HG03025 (cell line): ENCODE measurements around the gene AMIGO3.
A peak's percentile ranks its signal among the peaks of the same experiment; 100 is the strongest.
"Not testable (repeated sequence)": the region's sequence is repeated elsewhere in the genome, so short reads cannot be mapped to it uniquely, and the experiment has no call there.

Experiments used
- ATAC-seq: cut with Tn5 transposase; IDR thresholded peaks from one replicate; pipeline ENCODE4 v1.9.1; 2021; ENCODE audit warnings: mild to moderate bottlenecking, moderate library complexity; ENCODE audit not compliant: unreplicated experiment, low FRiP score

AMIGO3 gene

DNA sequence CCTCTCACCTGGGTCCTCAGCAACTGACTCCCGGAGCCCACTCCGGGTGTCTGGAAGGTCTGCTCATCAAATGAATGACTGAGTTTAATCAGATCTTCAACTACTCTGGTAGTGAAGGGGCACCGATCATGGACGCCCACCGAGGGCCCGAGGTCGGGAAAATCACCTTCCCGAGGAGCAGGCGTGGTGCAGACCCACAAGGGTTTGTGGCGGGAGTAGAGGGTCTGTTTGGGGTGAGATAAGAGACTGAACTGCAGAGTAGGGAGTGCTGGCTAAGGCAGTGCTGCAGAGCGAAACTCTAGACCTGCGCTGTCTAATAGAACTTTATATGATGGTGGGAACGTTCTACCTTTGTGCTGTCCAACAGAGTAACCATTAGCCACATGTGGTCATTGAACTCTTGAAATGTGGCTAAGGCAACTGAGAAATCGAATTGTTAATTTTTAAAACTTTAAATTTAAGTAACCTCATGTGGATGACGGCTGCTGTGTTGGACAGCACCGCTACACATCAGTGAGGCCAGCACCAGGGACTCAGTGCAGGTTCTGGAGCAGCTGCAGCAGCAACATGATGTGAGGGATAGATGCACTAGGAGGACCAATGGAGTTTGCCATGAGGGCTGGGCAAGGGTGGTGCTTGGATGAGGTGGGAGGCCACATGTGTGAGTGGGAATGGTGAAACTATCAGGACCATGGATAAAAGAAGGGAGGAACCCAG is 29.4 kb downstream of the AMIGO3 start:
- not testable (repeated sequence) for ATAC-seq

DNA sequence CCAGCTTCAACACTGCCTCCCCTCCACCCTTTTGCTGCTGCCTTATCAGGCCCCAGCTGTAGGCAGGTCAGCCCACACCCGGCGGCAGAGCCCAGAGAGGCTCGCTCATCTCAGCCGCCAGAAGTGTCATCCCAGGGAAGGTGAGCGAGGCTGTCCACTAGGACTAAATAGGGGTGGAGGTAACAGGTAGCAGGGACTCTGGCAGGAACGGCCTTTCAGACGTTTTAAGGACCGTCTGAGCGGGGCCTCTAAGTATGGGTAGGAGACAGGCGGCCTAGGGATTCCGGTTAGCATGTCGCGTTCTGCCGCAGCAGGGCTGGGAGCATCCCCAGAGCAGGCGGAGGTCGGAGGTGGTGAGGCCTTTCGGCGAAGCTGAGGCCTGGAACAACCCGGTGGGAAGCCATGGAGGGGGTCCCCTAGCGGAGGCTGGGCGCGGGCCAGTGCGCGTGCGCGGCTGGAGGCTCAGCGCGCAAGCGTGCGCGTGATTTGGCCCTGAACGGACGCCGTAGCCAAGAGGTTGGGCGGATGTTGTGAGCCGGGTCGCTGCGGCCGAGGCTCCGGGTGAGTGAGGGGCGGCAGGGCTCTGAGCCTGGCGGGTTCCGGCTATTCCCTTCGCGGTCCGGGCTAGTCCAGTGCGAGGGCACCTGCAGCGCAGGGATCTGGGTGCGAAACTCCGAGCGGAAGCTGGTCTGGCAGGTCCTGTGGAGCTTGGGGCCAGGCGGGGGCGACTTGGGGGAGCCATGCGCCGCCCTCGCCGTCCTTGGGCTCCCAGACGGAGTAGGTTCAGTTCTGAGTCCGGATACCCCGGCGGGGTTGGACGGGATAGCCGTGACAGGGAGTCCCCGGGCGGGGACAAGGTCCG is 30.2 kb downstream of the AMIGO3 start, which contains the start of the genes MST1 and RNF123:
Gene MST1 (minus strand): TSS at position 429 of the 862 bp plus-strand sequence. CDS start 783 bp downstream, outside the sequence.
Gene RNF123 (plus strand): TSS at position 512 of the 862 bp plus-strand sequence. CDS start 1,609 bp downstream, outside the sequence.
- no peak for ATAC-seq

DNA sequence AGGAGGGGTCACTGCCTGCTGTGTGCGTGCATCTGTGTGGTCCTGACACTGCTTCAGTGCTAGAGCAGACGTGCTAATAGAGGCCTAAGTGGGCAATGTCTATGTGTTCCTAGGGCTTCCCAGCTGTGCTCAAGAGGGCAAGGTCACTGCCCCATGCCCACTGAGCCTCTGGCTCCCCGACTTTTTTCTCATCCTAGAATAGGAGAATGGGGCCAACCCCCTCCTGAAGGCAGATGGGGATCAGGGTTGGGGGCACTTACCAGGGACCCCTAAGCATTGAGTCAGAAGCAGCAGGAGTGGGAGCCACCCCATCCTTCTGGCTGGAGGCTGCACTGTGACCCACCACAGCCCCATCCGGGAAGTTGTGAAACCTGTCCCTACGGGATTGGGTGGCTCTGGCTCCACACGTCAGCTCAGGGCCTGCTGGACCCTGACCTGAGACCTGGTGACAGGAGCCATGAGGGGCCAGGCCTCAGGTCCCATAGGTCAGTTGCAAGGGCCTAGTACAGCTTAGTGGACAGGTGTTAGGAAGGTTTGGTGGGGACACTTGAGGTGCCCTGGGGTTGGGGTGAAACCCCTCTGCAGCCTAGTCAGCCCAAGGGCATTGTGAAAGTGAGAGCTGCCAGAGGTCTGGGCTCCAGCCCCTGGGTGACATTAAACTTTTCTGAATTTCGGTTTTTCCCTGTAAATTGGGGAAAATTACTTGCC is 31.0 kb downstream of the AMIGO3 start:
- not testable (repeated sequence) for ATAC-seq

DNA sequence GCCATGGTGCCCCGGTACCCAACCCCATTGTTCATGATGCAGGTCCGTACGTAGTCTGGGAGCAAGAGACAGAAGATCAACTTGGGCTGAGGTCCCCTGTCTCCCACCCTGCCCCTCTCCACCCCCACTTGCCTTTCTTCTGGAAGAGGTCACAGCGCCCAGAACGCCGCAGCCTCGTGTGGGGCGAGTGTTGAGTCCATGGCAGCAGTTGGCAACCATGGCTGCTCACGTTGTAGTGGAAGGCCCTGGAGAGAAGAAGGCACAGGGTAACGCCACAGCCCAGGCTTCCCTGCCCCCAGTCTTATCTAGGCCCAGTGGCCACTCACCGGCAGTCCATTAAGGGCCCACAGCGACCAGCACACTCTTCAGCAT is 32.1 kb downstream of the AMIGO3 start:
- ATAC-seq = not testable (repeated sequence)

DNA sequence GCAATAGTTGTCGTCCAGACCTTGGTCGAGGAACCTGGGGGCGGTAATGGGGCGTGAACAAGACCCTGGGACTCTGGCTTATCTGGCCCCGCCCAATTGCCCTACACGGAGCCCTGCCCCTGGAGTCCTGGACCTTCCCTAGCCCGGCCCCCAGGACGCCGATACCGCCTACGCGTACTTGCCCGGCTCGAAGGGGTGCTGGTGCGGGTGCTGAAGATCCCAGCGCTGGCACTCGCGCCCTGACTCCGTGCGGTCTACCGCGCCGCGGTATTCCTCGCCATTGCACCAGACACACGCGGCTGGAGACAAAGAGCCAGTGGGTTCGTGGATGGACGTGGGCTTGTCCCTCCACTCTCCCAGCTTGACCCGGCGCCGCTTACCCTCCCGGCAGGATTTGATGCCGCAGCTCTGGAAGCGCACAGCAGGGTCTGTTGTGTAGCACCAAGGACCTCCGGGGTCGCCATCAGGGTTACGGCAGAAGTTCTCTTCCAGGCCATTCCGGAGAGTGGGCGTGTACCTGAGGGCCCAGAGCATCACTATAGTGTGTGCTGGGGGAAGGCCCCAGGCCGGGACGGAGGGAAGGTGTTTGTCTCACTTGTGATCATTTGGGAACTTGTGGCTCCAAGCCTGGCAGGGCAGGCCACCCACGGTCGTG is 32.6 kb downstream of the AMIGO3 start:
- not testable (repeated sequence) for ATAC-seq

DNA sequence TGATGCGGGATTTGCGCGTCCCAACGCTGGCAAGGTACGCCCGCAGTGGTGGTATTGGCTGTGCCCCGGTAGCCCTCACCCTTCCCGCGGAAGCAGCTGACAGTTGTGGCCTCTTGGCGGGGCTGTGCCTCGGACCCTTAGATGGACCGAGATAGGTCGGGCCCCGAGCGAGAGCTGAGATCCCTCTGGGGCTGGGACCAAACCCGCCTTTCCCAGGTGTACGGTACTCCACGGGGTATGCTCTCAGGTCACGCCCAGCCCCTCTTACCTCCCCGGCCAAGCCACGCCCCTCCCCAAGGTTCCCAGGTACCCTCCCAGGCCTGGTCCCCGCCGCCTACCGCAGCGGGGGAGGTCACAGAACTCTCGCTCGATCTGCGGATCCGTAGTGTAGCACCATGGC is 33.1 kb downstream of the AMIGO3 start:
- ATAC-seq = not testable (repeated sequence)

DNA sequence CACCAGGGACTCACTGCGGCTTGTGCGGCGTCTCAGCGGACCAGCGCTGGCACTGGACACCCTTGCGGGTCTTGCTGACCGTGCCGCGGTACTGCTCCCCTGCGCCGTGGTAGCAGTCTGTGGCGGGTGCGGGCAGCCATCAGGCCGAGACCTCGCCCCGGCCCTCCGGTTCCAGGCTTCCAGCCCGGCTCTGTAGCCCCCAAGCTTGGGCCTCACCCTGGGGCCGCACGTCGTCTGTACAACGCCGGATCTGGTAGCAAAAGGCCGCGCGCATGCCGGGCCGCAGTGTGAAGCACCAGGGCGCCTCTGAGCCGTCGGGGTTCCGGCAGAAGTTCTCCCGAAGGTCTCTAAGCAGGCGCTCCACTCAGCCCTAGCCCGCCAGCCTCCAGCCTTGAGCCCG is 33.6 kb downstream of the AMIGO3 start:
- ATAC-seq = not testable (repeated sequence)

DNA sequence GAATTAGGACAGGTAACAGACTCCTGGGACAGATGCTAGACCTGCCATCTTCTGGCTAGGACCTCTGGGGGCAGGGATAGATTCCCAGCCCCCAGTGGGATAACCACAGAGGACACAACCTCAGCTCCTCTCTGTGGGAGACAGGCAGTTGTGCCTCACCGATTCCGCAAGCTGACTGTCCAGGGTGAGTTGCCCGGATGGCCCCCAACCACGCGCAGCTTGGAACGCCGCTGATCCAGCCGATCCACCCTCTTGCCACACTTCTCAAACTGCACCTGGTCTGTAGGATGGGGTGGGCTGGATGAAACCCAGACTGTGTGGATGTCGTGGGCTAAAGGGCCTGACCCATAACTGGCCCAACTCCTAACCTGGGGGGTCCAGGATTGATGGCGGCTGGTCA is 34.4 kb downstream of the AMIGO3 start:
- not testable (repeated sequence) for ATAC-seq

DNA sequence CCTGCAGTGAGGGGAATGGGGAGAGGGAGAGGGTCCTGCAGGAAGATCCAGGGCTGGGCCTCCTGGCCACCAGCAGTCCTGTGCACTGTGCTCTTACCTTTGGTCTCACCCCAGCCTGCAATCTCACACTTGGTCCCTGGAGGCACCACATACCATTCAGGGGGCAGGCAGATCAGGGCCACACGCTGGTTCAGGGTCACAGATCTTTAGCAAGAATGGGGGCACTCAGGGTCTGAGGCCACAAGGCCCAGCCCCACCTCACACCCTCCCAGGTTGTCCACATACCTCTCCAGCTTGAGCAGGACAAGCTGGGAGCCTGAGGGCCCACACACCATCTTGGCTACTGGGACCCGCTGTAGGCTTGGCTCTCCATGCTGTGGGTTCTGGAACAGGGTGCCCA is 35.0 kb downstream of the AMIGO3 start:
- ATAC-seq = not testable (repeated sequence)

DNA sequence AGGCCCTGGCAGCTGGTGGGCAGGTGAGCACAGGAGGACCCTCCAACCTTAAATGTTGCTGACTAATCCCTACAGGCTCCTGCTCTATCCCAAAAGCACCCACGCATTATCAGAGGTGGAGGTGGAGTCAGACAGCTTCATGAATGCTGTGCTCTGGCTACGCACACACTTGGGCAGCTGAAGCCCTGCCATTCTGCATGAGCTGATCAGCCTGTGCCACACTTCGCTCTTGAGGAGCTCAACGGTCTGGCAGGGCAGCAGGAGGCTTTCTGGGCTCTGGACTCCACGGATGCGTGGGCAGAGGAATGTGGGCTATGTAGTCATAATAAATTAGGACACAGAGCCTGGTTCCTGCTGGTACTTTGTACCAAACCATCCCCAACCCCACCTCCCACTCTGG is 36.3 kb downstream of the AMIGO3 start:
- no peak for ATAC-seq

DNA sequence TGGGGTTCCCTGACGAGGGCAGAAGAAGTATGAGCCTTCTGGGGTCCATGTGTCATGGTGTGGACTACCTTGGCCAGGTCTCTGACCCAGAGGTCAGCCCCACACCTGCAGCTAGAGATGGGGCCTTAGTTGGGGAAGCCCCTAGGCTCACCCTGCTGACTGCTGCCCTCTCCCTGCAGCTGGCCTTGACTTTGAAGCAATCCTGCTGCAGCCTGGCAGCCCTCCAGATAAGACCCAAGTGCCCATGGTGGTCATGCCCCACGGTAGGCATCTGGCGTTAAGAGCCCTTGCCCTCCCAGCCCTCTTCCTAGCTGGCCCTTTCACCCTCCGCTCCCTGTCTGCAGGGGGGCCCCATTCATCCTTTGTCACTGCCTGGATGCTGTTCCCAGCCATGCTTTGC is 37.9 kb downstream of the AMIGO3 start:
- no peak for ATAC-seq

DNA sequence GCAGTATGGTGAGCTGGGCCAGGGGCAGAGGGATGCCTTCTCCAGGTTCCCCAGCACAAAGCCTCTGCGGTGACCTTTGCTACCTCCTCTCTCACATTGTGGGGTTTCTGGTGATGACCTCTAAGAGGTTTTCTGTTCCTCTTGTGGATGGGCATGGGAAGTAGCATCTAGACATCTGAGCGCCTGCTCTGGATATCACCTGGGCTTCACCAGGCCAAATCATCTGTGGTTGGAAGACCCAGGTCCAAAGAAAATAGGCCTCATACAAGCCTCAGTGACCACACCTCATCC is 38.3 kb downstream of the AMIGO3 start:
- no peak for ATAC-seq

DNA sequence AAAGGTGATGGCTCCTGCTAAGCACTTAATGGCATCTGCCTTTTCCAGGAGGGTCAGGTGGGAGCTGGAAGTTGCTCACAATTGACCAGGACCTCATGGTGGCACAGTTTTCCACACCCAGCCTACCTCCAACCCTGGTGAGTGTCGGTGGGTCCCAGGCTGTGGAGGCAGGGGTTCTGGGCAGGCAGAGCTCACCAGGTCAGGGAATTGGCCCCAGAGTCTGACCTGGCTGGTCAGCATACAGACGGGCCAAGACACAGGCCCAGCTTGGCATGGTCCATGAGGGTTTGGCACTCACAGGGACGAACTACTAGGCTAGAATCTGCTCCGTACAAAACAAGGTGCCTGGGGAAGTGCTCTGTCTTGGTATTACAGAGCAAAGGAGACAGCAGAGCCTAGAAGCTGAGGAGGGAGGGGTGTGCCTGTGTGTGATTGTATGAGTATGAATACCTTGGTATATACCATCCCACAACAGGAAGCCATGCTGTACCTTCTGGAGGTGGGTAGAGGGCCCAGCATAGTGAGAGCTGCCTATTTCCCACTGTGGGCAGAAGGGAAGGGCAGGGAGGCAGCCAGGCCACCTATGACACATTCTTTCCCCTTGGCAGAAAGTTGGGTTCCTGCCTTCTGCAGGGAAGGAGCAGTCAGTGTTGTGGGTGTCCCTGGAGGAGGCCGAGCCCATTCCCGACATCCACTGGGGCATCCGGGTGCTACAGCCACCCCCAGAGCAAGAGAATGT is 38.8 kb downstream of the AMIGO3 start:
- ATAC-seq = no peak

DNA sequence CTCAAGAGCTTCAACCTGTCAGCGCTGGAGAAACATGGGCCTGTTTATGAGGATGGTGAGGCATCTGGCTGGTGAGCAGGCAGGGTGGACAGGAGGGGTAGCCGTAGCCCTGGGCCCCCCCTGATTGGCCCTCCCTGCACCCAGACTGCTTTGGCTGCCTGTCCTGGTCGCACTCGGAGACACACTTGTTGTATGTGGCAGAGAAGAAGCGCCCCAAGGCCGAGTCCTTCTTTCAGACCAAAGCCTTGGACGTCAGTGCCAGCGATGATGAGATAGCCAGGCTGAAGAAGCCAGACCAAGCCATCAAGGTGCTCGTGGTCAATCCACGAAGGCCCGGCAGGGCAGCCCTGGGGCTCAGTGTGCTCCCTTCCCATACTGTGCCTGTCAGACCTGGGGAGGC is 43.6 kb downstream of the AMIGO3 start:
- no peak for ATAC-seq

DNA sequence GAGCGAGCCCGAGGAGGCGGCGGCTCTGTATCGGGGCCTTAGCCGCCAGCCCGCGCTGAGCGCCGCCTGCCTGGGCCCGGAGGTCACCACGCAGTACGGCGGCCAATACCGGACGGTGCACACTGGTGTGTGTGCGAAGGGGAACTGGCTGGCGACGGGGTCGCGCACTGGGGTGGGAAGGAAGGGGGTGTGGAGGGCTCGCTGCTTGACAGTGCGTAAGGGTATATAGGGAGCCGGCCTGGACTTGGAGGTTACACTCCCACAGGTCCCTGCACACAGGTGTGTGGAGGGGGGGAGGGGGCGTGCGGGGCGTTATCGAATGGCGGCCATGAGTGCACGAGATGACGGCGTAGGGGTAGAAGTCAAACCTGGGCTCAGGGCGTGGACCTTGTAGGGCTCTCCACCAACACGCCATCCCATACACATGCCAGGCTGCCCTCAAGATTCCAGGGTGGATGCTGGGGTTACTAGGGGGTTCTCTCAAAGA is 44.9 kb downstream of the AMIGO3 start:
- peak; percentile 14 for ATAC-seq

DNA sequence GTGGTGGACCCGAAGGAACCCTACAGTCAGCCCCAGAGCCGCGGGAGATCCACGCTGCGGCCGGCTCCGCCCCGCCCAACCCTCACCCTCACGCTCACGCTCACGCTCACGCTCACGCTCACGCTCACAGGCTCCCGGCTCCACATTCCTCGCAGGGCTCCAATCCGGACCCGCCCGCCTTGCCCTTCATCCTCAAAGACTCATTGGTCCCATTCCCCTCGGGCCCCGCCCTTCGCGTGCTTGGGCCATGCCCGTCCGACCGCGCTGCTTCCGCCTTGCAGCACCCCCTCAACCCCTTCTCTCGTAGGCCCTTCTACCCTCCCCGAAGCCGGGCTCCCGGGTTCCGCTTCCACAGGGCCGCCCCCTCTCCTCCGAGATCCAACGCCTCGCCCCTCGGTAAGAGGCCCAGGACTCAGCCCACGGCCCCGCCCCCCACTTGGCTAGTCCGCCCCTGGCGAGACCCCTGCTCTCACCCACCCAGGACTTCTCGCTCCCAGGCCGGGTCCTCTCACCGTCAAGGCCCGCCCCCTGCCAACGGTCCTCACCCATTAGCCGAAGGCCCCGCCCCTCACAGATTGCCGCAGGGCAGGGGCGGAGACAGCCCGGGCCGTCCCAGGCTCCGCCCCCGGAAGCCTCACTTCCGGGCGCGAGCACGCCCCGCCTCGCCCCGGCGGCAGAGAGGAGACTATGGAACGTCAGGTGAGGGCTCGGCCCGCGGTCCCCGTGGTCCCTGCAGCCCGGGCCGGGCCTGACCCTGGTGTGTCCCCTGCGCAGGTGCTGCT is 45.6 kb downstream of the AMIGO3 start, which contains the start of gene APEH:
Gene APEH (plus strand): TSS at position 637 of the 782 bp plus-strand sequence. CDS start 51 bp downstream, at position 688.
- ATAC-seq = peak; percentile 74

DNA sequence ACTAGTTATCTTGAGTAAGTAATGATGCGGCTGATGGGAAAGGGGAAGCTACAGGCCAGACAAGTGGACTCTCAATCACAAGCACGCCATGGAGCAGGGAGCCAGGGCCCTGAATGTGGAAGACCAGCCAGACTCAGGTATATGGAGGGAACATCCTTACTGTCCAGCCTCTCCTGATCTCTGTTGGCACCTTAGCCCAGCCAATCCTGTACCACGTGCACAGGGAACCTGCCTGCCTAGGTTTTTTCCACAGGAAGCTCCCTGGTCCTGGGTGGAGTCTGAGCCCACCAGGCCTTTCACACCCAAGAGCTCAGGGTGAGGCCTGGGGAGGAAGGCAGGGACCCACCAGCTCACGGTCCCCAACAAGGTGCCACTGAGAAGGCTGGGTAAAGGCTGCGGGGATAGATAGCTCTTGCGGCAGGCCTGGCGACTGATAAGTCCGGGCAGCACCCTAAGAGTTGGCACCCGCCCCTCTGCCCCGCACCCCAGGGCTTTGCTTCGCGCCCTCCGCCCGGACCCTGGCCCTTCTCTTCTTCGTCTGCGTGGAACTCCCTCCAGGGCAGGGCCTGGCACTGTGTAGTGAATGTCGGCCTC is 46.3 kb downstream of the AMIGO3 start:
- ATAC-seq = peak; percentile 3
